NCI-H1417 treated with DMSO at 0.1 percent for 48 hours (cell line): ENCODE data around the gene SC5D.

Source experiments
- DNase-seq: peaks from one replicate; lab custom pipeline; 2025; lab: John Stamatoyannopoulos, UW

Gene SC5D

GRCh38 chr11:121292495-121293287 lies at the start of gene SC5D:
SC5D (plus strand) TSS chr11:121292771; CDS start chr11:121303376, 10,605 bp downstream.
- DNase-seq = peak; percentile 81

GRCh38 chr11:121244884-121245283 lies 47.7 kb upstream of the SC5D start:
- DNase-seq = no peak

GRCh38 chr11:121246021-121246768 lies 46.4 kb upstream of the SC5D start:
- DNase-seq = no peak

GRCh38 chr11:121246769-121247035 lies 45.9 kb upstream of the SC5D start:
- DNase-seq = no peak

GRCh38 chr11:121248496-121248895 lies 44.1 kb upstream of the SC5D start:
- DNase-seq = no peak

- DNase-seq = no peak
These were observed 43.4 kb upstream of the SC5D start for GRCh38 chr11:121249039-121249663.

- DNase-seq = no peak
These were observed 41.7 kb upstream of the SC5D start for GRCh38 chr11:121250843-121251242.

GRCh38 chr11:121253951-121254350 lies 38.6 kb upstream of the SC5D start:
- DNase-seq = no peak

- no peak for DNase-seq
These were observed 37.8 kb upstream of the SC5D start for GRCh38 chr11:121254756-121255155.

GRCh38 chr11:121255473-121256125 lies 37.0 kb upstream of the SC5D start:
- no peak for DNase-seq

- DNase-seq = no peak
These were observed 35.3 kb upstream of the SC5D start for GRCh38 chr11:121257289-121257688.

GRCh38 chr11:121257976-121258375 lies 34.6 kb upstream of the SC5D start:
- no peak for DNase-seq

- DNase-seq = no peak
These were observed 27.0 kb upstream of the SC5D start for GRCh38 chr11:121265586-121265985.

GRCh38 chr11:121268581-121268980 lies 24.0 kb upstream of the SC5D start:
- no peak for DNase-seq

GRCh38 chr11:121270001-121270678 lies 22.4 kb upstream of the SC5D start:
- no peak for DNase-seq

- no peak for DNase-seq
These were observed 18.1 kb upstream of the SC5D start for GRCh38 chr11:121274332-121274991.

- DNase-seq = no peak
These were observed 10.9 kb upstream of the SC5D start for GRCh38 chr11:121281698-121282097.

- no peak for DNase-seq
These were observed 10.2 kb upstream of the SC5D start for GRCh38 chr11:121282386-121282785.

GRCh38 chr11:121282886-121283502 lies 9.6 kb upstream of the SC5D start:
- no peak for DNase-seq

GRCh38 chr11:121291319-121291718 lies 1.3 kb upstream of the SC5D start:
- DNase-seq = no peak

GRCh38 chr11:121291896-121292494 lies 576 bp upstream of the SC5D start:
- peak; percentile 69 for DNase-seq
